Esophagus squamous epithelium (tissue), 5 donors: ENCODE data around the gene GPC3. TPM values are rescaled to one million over a fixed set of nuclear protein-coding genes. Genes with fewer than 3 reads are reported as not detected.

Experiments used
- DNase-seq: peaks from one replicate; lab custom pipeline; 2025; lab: John Stamatoyannopoulos, UW
- H3K27ac ChIP-seq, 4 donors: fragments of 200-600 bp; sonication (generic); one replicate each; pipeline ENCODE4 v1.5.1; 2016 to 2019; ENCODE audit warnings: mild to moderate bottlenecking in 1 of 4
- H3K27me3 ChIP-seq, 4 donors: fragments of 200-600 bp; sonication (generic); 1 replicate in 3 of 4; 2 replicates in 1 of 4; pipeline versions ENCODE4 v1.5.1 to v1.6.0; 2017 to 2021; ENCODE audit warnings: antibody characterized with exemption in 1 of 4
- H3K36me3 ChIP-seq, 3 donors: fragments of 200-600 bp; sonication (generic); one replicate each; pipeline ENCODE4 v1.5.1; 2016 to 2019
- H3K4me1 ChIP-seq, 3 donors: fragments of 200-600 bp; sonication (generic); one replicate each; pipeline ENCODE4 v1.5.1; 2017 to 2019
- H3K4me3 ChIP-seq, 4 donors: fragments of 200-600 bp; sonication (generic); 1 replicate in 3 of 4; 2 replicates in 1 of 4; pipeline ENCODE4 v1.5.1; 2016 to 2019; ENCODE audit warnings: mild to moderate bottlenecking in 2 of 4, moderate library complexity in 1 of 4
- H3K9me3 ChIP-seq, 3 donors: fragments of 200-600 bp; sonication (generic); one replicate each; pipeline ENCODE4 v1.5.1; 2016 to 2019
- POLR2A ChIP-seq, 4 donors: fragments of 450-650 bp; IDR thresholded peaks; one replicate each; pipeline ENCODE4 v1.6.1; 2017; ENCODE audit warnings: antibody characterized with exemption in 4 of 4, mild to moderate bottlenecking in 4 of 4, moderate library complexity in 3 of 4
- WGBS, 2 donors: methylation state at CpG; one replicate each; pipeline ENCODE4 v1.1.5; 2018; 5-methylcytosine and 5-hydroxymethylcytosine counted together
- intact Hi-C: fragments of 100-400 bp; cut with DNase I; formaldehyde crosslinking; loops from one replicate; pipeline ENCODE4 v1.15.0; 2022
- total RNA-seq, 4 donors: library from RNA; depleted of rRNA; stranded (reverse); fragments of >200 nt; gene quantifications; one replicate each; pipeline ENCODE4 v1.1.0, GENCODE V29; 2016
- TF ChIP-seq, protein P1 (sequence below), 6 experiments: fragments of 450-650 bp in 4 of 6; fragments of 200-600 bp in 2 of 6; sonication (generic) in 2 of 6; IDR thresholded peaks; one replicate each; pipeline ENCODE4 v1.5.1; 2016 to 2019; ENCODE audit warnings: antibody characterized with exemption in 6 of 6, mild to moderate bottlenecking in 4 of 6, moderate library complexity in 4 of 6
- donor health status: DM: yes; HTN: yes; CAD: no.

GPC3 gene
- total RNA-seq, 4 donors from 2014 or later, result 0.44 to 2.8 (median 1.7) TPM; not detected in 1

DNA sequence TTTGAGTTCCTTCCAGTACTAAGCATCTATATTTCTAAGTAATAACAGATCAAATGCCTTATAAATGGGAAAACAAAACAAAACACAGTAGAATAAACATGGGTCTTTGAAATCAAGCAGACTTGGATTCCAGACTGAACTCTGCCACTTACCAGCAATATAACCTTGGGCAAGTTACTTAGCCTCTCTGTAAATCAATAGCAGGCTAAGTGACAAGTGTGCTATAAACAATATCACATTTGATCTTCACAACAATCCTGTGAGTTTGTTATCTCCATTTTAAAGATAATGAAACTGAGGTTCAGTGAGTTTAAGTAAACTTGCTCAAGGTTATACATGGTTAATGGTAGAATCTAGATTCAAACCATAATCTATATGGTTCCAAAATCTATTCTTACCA, 165.8 kb downstream of the GPC3 start:
- H3K4me3 ChIP-seq, result no peak overlapping the region
- H3K9me3 ChIP-seq, result no peaks in the 10 kb centered on the region
- no peak for TF ChIP-seq POLR2A (IDR thresholded peaks at IDR 0.05)
- TF ChIP-seq, protein P1, sequence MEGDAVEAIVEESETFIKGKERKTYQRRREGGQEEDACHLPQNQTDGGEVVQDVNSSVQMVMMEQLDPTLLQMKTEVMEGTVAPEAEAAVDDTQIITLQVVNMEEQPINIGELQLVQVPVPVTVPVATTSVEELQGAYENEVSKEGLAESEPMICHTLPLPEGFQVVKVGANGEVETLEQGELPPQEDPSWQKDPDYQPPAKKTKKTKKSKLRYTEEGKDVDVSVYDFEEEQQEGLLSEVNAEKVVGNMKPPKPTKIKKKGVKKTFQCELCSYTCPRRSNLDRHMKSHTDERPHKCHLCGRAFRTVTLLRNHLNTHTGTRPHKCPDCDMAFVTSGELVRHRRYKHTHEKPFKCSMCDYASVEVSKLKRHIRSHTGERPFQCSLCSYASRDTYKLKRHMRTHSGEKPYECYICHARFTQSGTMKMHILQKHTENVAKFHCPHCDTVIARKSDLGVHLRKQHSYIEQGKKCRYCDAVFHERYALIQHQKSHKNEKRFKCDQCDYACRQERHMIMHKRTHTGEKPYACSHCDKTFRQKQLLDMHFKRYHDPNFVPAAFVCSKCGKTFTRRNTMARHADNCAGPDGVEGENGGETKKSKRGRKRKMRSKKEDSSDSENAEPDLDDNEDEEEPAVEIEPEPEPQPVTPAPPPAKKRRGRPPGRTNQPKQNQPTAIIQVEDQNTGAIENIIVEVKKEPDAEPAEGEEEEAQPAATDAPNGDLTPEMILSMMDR (IDR thresholded peaks at IDR 0.05), result no peak
- intact Hi-C loops, result no loop called here
- H3K27ac ChIP-seq, result no peak overlapping the region
- no peak for DNase-seq
- H3K36me3 ChIP-seq, result no peaks in the 10 kb centered on the region
- no peaks in the 10 kb centered on the region for H3K4me1 ChIP-seq
- no peaks in the 10 kb centered on the region for H3K27me3 ChIP-seq

DNA sequence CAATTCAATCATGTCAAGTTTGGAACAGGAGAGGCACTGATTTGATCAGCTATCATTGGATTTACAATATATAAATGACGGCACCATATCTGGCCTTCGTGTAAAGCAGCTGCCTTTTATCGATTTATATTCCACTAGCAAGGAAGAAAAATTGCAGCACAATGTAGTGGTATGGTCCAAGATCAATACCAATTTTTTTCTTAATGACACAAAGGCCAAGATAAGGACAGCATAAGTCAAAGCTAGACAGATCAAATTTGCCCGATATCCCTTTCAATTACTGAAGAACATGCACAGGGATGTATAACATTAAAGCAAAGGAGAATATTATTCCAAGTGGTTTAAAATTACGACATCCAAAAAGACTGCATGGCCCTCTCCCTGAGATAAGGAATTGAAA, 167.4 kb downstream of the GPC3 start:
- TF ChIP-seq POLR2A (IDR thresholded peaks at IDR 0.05), result no peak
- TF ChIP-seq, protein P1 (IDR thresholded peaks at IDR 0.05), result no peak
- H3K27me3 ChIP-seq, result no peaks in the 10 kb centered on the region
- H3K4me3 ChIP-seq, result no peak overlapping the region
- no peaks in the 10 kb centered on the region for H3K9me3 ChIP-seq
- no peak for DNase-seq
- 84 to 86% methylated on average over 5 of the region's 5 CpGs for WGBS, 2 donors
- H3K4me1 ChIP-seq, result no peaks in the 10 kb centered on the region
- intact Hi-C loops, result no loop called here
- no peaks in the 10 kb centered on the region for H3K36me3 ChIP-seq
- no peak overlapping the region for H3K27ac ChIP-seq

DNA sequence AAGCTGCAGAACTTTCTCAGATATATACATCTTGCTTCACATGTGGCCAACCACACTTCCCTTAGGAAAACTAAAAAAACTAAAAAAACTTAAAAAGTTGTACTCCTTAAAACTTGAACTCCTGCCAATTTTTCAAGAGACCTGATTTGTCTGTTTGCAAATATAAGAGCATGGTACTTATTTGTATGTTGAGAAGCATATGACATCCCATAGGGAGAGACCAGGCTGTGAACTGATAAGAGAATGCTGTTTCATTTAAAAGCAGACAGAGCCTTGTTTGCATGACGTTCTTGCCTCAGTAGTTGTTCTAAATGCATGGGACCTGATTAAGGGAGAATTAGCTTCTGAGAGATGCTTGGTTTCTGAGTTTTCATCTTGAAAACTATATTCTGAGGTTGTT, 169.9 kb downstream of the GPC3 start:
- Histone ChIP-seq H3K27ac (no peak overlapping the region), H3K9me3 (no peaks in the 10 kb centered on the region), H3K4me3 (no peak overlapping the region), H3K36me3 (no peaks in the 10 kb centered on the region), H3K27me3 (no peaks in the 10 kb centered on the region), H3K4me1 (no peaks in the 10 kb centered on the region)
- intact Hi-C loops, result no loop called here
- DNase-seq, result no peak
- 50 to 88% methylated on average over 1 of the region's 1 CpG for WGBS, 2 donors
- TF ChIP-seq, protein P1 (IDR thresholded peaks at IDR 0.05), result no peak

DNA sequence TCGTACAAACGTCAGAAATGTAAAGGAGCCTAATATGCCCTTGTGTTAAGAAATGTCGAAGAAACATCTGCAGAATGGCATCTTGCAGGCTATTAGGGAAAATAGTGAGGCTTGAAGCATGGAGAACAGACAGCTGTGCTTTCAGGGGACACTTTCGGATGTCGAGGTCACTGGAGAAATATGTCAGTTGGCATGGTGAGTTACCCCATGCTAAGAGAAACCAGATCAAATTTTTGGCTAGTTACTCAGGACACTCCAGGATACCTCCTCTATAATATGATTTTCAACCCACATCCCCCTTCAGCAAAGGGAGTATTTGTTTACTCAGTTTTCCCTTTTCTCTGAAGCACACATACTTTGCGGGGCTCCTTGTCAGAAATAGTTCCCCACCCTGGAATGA, 171.4 kb downstream of the GPC3 start:
- TF ChIP-seq, protein P1 (IDR thresholded peaks at IDR 0.05), result no peak
- no peak for TF ChIP-seq POLR2A (IDR thresholded peaks at IDR 0.05)
- Histone ChIP-seq H3K9me3 (no peaks in the 10 kb centered on the region), H3K4me3 (no peak overlapping the region), H3K4me1 (no peaks in the 10 kb centered on the region), H3K27ac (no peak overlapping the region), H3K27me3 (no peaks in the 10 kb centered on the region), H3K36me3 (no peaks in the 10 kb centered on the region)
- no peak for DNase-seq
- intact Hi-C loops, result no loop called here
- 65 to 86% methylated on average over 2 to 6 of the region's 6 CpGs for WGBS, 2 donors

DNA sequence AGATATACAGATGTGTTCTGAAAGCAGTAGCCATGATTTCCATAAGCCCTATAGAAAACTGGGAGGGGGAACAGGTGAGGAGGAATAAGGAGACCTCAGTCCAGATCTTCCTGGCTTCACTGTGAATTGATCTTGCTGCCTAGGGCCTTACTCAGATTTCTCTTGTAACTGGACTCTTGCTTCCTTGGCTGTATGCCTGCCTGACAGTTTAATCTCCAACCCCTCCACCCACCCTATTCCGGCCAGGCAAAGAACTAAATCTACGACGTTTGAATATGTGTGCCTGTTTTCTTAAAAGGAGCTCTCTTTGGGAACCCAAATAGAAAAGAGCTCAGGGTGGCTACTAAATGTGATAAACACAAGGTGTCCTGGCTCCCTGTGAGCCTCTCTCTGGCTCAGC, 173.0 kb downstream of the GPC3 start:
- Histone ChIP-seq H3K27ac (no peak overlapping the region), H3K36me3 (no peaks in the 10 kb centered on the region), H3K4me1 (no peaks in the 10 kb centered on the region), H3K27me3 (peaks cover 0 to 3% (median 0%) of the 10 kb centered on the region in 4 donors), H3K4me3 (no peak overlapping the region), H3K9me3 (no peaks in the 10 kb centered on the region)
- TF ChIP-seq, protein P1 (IDR thresholded peaks at IDR 0.05), result no peak
- TF ChIP-seq POLR2A (IDR thresholded peaks at IDR 0.05), result no peak
- intact Hi-C loops, result no loop called here
- WGBS, 2 donors, result 70% methylated on average over 2 of the region's 3 CpGs; no CpG with 5 or more reads in 1 of the 2 donors
- no peak for DNase-seq
